Subcutaneous abdominal adipose tissue (tissue), 5 donors: ENCODE results near the gene MAP4K4.

Experiments used
- H3K27ac ChIP-seq: one replicate; pipeline ENCODE4 v1.7.0; 2013; ENCODE audit warnings: low read depth, mild to moderate bottlenecking, inconsistent platforms, low read length, moderate library complexity
- H3K27me3 ChIP-seq, 5 donors: one replicate each; pipeline ENCODE4 v1.7.0; 2013; ENCODE audit warnings: low read length in 5 of 5, inconsistent platforms in 1 of 5; ENCODE audit not compliant: control insufficient read depth in 5 of 5, insufficient read depth in 4 of 5
- H3K36me3 ChIP-seq, 5 donors: one replicate each; pipeline ENCODE4 v1.7.0; 2013; ENCODE audit warnings: low read length in 5 of 5; ENCODE audit not compliant: control insufficient read depth in 5 of 5, insufficient read depth in 5 of 5
- H3K4me1 ChIP-seq, 5 donors: one replicate each; pipeline ENCODE4 v1.7.0; 2013; ENCODE audit warnings: low read length in 5 of 5, mild to moderate bottlenecking in 3 of 5, moderate library complexity in 1 of 5; ENCODE audit not compliant: control insufficient read depth in 5 of 5, insufficient read depth in 5 of 5
- H3K4me3 ChIP-seq, 5 donors: one replicate each; pipeline ENCODE4 v1.7.0; 2013; ENCODE audit warnings: low read length in 5 of 5, low read depth in 1 of 5
- H3K9ac ChIP-seq, 5 donors: one replicate each; pipeline ENCODE4 v1.7.0; 2013; ENCODE audit warnings: low read length in 5 of 5, mild to moderate bottlenecking in 4 of 5, moderate library complexity in 3 of 5
- H3K9me3 ChIP-seq, 5 donors: one replicate each; pipeline ENCODE4 v1.7.0; 2013; ENCODE audit warnings: low read length in 5 of 5; ENCODE audit not compliant: control insufficient read depth in 5 of 5
- donor health status: healthy.
- donor health status: healthy.
- donor health status: healthy.
- donor health status: healthy.
- donor health status: healthy.

The MAP4K4 gene

DNA sequence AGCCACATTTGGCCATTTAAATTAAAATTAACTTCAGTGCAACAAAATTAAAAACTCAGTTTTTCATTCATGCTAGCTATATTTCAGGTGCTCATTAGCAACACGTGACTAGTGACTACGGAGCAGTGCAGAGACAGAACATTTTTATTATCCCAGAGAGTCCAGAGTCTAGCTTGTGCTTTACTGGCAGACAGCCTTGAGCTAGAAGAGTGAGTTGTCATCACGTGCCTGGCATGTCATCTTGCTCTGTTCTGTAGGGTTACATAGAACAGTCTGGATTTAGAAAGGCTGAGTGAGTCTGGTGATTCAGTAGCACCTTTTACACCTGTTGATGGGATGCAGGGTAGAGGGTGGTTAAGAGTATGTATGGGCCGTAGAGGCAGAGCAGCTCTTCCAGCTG lies 157.4 kb downstream of the MAP4K4 start:
- no peaks in the 10 kb centered on the region for H3K27me3 ChIP-seq
- H3K9me3 ChIP-seq: no peaks in the 10 kb centered on the region
- no peak overlapping the region for H3K9ac ChIP-seq
- H3K36me3 ChIP-seq: peaks cover 26 to 58% (median 42%) of the 10 kb centered on the region in 5 donors
- H3K4me1 ChIP-seq: peaks cover 0 to 4% (median 0%) of the 10 kb centered on the region in 5 donors
- no peak overlapping the region for H3K27ac ChIP-seq
- no peak overlapping the region for H3K4me3 ChIP-seq

DNA sequence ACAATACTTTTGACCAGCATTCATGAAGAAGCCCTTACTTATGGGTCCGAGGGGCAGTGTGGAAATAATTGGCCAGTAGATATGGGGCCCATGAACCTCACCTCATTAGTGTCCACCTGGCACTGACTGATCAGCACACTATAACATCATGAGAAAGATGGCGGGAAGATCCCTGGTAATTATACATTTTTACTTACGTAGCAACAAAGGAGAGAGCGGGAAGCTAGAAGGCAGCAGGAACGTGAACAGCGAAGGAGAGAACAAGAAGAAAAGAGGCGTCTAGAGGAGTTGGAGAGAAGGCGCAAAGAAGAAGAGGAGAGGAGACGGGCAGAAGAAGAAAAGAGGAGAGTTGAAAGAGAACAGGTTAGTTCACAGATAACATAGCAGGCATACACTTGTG lies 158.3 kb downstream of the MAP4K4 start:
- Histone ChIP-seq H3K27ac (no peak overlapping the region), H3K9ac (no peak overlapping the region), H3K27me3 (no peaks in the 10 kb centered on the region), H3K4me1 (peaks cover 0 to 4% (median 0%) of the 10 kb centered on the region in 5 donors), H3K9me3 (no peaks in the 10 kb centered on the region), H3K36me3 (peaks cover 29 to 67% (median 47%) of the 10 kb centered on the region in 5 donors), H3K4me3 (no peak overlapping the region)

GRCh38 chr2:101858246-101858645 lies 160.7 kb downstream of the MAP4K4 start:
- Histone ChIP-seq H3K36me3 (peaks cover 21 to 68% (median 53%) of the 10 kb centered on the region in 5 donors), H3K9ac (no peak overlapping the region), H3K4me3 (no peak overlapping the region), H3K27me3 (no peaks in the 10 kb centered on the region), H3K9me3 (no peaks in the 10 kb centered on the region), H3K4me1 (peaks cover 0 to 7% (median 0%) of the 10 kb centered on the region in 5 donors), H3K27ac (no peak overlapping the region)

- Histone ChIP-seq H3K9me3 (no peaks in the 10 kb centered on the region), H3K27ac (no peak overlapping the region), H3K27me3 (no peaks in the 10 kb centered on the region), H3K4me1 (peaks cover 0 to 7% (median 4%) of the 10 kb centered on the region in 5 donors), H3K4me3 (no peak overlapping the region), H3K36me3 (peaks cover 20 to 69% (median 58%) of the 10 kb centered on the region in 5 donors), H3K9ac (no peak overlapping the region)
Observed at GRCh38 chr2:101858910-101859309, 161.4 kb downstream of the MAP4K4 start.

GRCh38 chr2:101859604-101860003 lies 162.1 kb downstream of the MAP4K4 start:
- H3K27ac ChIP-seq: no peak overlapping the region
- H3K9ac ChIP-seq: no peak overlapping the region
- H3K4me3 ChIP-seq: no peak overlapping the region
- H3K36me3 ChIP-seq: peaks cover 20 to 66% (median 57%) of the 10 kb centered on the region in 5 donors
- peaks cover 0 to 10% (median 4%) of the 10 kb centered on the region in 5 donors for H3K4me1 ChIP-seq
- no peaks in the 10 kb centered on the region for H3K27me3 ChIP-seq
- H3K9me3 ChIP-seq: no peaks in the 10 kb centered on the region

DNA sequence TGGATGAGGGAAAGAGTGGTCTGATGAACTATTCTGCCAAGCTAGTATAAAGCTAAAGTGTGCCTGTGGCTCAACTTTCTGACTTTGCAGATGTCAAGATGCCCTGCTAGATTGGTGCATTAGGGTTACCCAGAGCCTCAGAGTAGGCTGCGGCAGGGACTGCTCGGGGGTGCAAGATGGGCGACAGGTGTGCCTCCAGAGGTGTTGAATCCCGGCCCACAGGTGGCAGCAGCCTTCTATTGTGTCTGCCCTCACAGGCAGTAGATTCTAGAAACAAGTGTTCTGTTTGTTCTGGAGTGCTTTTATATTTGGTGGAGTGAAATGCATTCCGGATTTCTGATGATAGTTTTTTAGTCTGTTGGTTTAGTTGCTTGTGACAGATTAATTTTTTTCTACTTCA lies 162.7 kb downstream of the MAP4K4 start:
- Histone ChIP-seq H3K36me3 (peaks cover 23 to 65% (median 59%) of the 10 kb centered on the region in 5 donors), H3K9ac (no peak overlapping the region), H3K27me3 (no peaks in the 10 kb centered on the region)

DNA sequence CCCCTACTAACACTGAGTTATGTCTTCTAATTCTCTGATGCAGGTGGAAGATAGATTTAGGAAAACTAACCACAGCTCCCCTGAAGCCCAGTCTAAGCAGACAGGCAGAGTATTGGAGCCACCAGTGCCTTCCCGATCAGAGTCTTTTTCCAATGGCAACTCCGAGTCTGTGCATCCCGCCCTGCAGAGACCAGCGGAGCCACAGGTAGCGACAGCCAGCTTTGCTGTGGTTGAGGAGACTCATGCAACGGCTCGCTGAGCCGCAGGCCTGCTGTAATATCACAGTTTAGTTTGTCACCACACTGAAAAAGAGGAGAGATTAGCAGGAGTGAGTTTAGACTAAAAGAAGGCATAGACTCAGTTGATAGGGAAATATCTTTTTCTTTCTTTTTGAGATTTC lies 163.3 kb downstream of the MAP4K4 start:
- Histone ChIP-seq H3K9ac (no peak overlapping the region), H3K27me3 (no peaks in the 10 kb centered on the region), H3K36me3 (peaks cover 27 to 66% (median 60%) of the 10 kb centered on the region in 5 donors), H3K27ac (no peak overlapping the region), H3K4me3 (no peak overlapping the region), H3K4me1 (peaks cover 0 to 14% (median 4%) of the 10 kb centered on the region in 5 donors), H3K9me3 (no peaks in the 10 kb centered on the region)

More for the DNA sequence above, 162.7 kb downstream of the MAP4K4 start:
- H3K4me3 ChIP-seq: no peak overlapping the region
- H3K27ac ChIP-seq: no peak overlapping the region
- no peaks in the 10 kb centered on the region for H3K9me3 ChIP-seq
- H3K4me1 ChIP-seq: peaks cover 0 to 14% (median 4%) of the 10 kb centered on the region in 5 donors

DNA sequence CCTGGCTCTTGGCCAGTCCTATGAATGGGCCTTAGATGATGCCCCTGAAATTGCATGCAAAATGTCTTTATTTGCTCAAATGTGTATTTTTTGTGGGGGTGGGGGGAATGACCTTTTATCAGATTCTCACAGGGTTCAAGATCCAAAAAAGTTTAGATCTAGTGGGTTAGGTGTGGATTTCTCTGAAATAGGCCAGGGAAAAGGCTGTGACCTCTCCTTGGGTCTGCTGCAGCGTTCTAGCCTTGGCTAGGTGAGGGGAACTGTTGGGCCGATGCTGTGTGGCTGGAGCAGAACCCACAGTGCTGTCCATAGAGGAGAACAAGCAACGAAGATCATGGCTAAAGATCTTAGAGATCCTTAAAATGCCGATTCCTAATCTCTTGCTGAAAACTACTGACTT lies 163.9 kb downstream of the MAP4K4 start:
- Histone ChIP-seq H3K27me3 (no peaks in the 10 kb centered on the region), H3K9ac (no peak overlapping the region), H3K36me3 (peaks cover 26 to 66% (median 61%) of the 10 kb centered on the region in 5 donors), H3K27ac (no peak overlapping the region), H3K9me3 (no peaks in the 10 kb centered on the region), H3K4me1 (peaks cover 0 to 14% (median 4%) of the 10 kb centered on the region in 5 donors), H3K4me3 (no peak overlapping the region)

- Histone ChIP-seq H3K27me3 (no peaks in the 10 kb centered on the region), H3K4me3 (no peak overlapping the region), H3K9me3 (no peaks in the 10 kb centered on the region), H3K36me3 (peaks cover 35 to 82% (median 72%) of the 10 kb centered on the region in 5 donors), H3K9ac (no peak overlapping the region), H3K27ac (no peak overlapping the region), H3K4me1 (peaks cover 0 to 14% (median 4%) of the 10 kb centered on the region in 5 donors)
Observed at GRCh38 chr2:101863534-101863933, 166.0 kb downstream of the MAP4K4 start.

GRCh38 chr2:101864426-101864825 lies 166.9 kb downstream of the MAP4K4 start:
- no peak overlapping the region for H3K9ac ChIP-seq
- H3K36me3 ChIP-seq: peaks cover 37 to 77% (median 67%) of the 10 kb centered on the region in 5 donors
- H3K9me3 ChIP-seq: no peaks in the 10 kb centered on the region
- H3K27me3 ChIP-seq: no peaks in the 10 kb centered on the region
- no peak overlapping the region for H3K4me3 ChIP-seq
- H3K4me1 ChIP-seq: peaks cover 0 to 14% (median 4%) of the 10 kb centered on the region in 5 donors
- no peak overlapping the region for H3K27ac ChIP-seq
